ENCODE measurements around the gene CSNK1G1. TPM values are rescaled to one million over a fixed set of nuclear protein-coding genes. Genes with fewer than 3 reads are reported as not detected.

Gene CSNK1G1
- total RNA-seq, 5 donors from 2014 or later (not counting 1 experiment from before 2014, with no cell fraction given), result 22.3 to 25.6 (median 23.6) TPM

DNA sequence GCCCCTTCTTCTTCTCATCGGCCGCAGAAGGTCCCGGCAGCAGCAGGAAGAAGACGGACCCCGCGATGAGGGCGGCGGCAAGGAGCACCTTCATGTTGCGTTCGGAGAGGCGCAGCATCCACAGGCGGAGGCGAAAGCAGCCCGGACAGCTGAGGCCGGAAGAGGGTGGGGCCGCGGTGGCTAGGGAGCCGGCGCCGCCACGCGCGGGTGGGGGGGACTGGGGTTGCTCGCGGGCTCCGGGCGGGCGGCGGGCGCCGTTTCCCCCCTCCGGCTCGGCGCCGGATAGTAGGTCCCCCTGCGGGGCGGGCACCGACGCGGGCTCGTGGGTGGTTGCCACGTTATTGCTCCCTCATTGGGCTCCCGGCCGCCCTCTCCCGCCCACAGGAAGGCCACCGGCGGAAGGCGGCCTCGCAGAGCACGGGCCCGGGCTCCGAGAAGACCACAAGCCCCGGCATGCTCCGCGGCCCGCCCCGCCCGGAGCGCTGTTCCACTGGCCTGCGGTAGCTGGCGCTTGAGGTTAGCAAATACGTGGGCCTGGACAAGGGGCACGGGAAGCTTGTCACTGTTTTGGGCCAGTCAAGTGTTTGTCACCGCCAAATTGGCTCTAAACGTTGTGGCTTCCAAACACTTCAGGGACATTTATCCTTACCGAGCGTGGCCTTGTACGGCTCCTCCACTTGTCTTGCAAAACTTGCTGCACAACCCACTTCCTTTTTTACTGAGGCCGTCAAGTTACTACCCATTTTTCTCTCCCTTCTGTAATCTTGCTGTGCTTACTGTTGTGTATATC is 192.9 kb downstream of the CSNK1G1 start, which contains the start of gene PPIB:
TSS of gene PPIB (minus strand) at position 154 of the 790 bp plus-strand sequence. CDS start at position 118, 36 bp downstream.
- Histone ChIP-seq H3K36me3 (ENCODE audit: control insufficient read depth in 2 of 2, extremely low read depth in 1 of 2, insufficient read depth in 1 of 2, low read length in 1 of 2) (peaks cover 8 to 31% of the 10 kb centered on the region in 2 donors), H3K9me3 (no peaks in the 10 kb centered on the region), H3K27ac (ENCODE audit: low read length) (peak within 1 kb of the TSS; percentile 84), H3K4me3 (ENCODE audit: control insufficient read depth in 1 of 2, extremely low read depth in 1 of 2, low read length in 1 of 2) (peak within 1 kb of the TSS; percentile 85 to 97), H3K4me1 (ENCODE audit: control insufficient read depth in 1 of 2, extremely low read depth in 1 of 2, insufficient read depth in 2 of 2, low read length in 2 of 2) (peaks cover 13 to 57% of the 10 kb centered on the region in 2 experiments), H3K27me3 (replicated peaks in 1 of 2; ENCODE audit: control insufficient read depth in 2 of 2, extremely low read depth in 1 of 2, insufficient read depth in 2 of 2, low read length in 1 of 2) (no peaks in the 10 kb centered on the region)
- peaks cover 43 to 56% (median 46%) of the 10 kb centered on the region in 3 donors for H3K4me1 Mint-ChIP-seq
- peak within 1 kb of the TSS; percentile 92 to 95 for H3K27ac Mint-ChIP-seq
- peak; percentile 94 to 95 (median 94) for ATAC-seq (replicated peaks in 1 of 4)
- WGBS (ENCODE audit: insufficient coverage), result under 1% methylated on average over 64 of the region's 69 CpGs
- DNase-seq, result peak; percentile 89 to 98 (median 95)
- peaks cover 25% of the 10 kb centered on the region for H3K36me3 Mint-ChIP-seq
- no peaks in the 10 kb centered on the region for H3K9me3 Mint-ChIP-seq
- H3K4me3 Mint-ChIP-seq, result peak within 1 kb of the TSS; percentile 83 to 87 (median 86)
- ChIA-PET CTCF (interaction anchor here (0.5 to 1.2 kb wide), 4 partner anchors 10 to 602 kb away, joined by 3 to 5 read pairs (median 4); partner anchors contain the start of gene CIAO2A (in 1 of the 2)), POLR2A (interaction anchor here (0.6 kb wide), 2 partner anchors 340 to 971 kb away, joined by 3 to 4 read pairs; no protein-coding TSS in a partner anchor)
- H3K27me3 Mint-ChIP-seq, result no peaks in the 10 kb centered on the region

DNA sequence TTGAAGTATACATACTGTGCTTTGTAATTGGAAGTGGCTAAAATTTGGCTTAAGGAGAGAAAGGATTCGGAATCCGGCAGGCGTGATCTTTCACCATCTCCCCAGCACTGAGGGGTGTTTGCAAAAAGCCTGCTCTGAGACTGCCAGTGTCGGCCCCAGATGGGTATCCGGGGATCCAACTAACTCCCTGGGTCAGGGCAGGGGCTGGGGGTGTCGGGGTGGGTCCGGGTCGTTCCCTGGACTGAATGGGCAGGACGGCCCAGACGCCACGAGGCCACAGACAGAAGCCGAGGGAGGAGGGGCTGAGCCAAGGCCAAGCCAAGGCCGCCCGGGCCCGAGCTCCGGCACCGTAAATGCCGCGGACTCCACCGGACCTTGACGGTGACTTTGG is 193.5 kb downstream of the CSNK1G1 start:
- H3K4me3 Mint-ChIP-seq, result peak overlapping the region; percentile 83 to 87 (median 86)
- Histone ChIP-seq H3K9me3 (no peaks in the 10 kb centered on the region), H3K27ac (ENCODE audit: low read length) (peak overlapping the region; percentile 74), H3K27me3 (replicated peaks in 1 of 2; ENCODE audit: control insufficient read depth in 2 of 2, extremely low read depth in 1 of 2, insufficient read depth in 2 of 2, low read length in 1 of 2) (no peaks in the 10 kb centered on the region), H3K4me1 (ENCODE audit: control insufficient read depth in 1 of 2, extremely low read depth in 1 of 2, insufficient read depth in 2 of 2, low read length in 2 of 2) (peaks cover 13 to 58% of the 10 kb centered on the region in 2 experiments), H3K36me3 (ENCODE audit: control insufficient read depth in 2 of 2, extremely low read depth in 1 of 2, insufficient read depth in 1 of 2, low read length in 1 of 2) (peaks cover 8 to 37% of the 10 kb centered on the region in 2 donors), H3K4me3 (ENCODE audit: control insufficient read depth in 1 of 2, extremely low read depth in 1 of 2, low read length in 1 of 2) (peak overlapping the region; percentile 85 to 97)
- ChIA-PET POLR2A (interaction anchor here (0.6 kb wide), 2 partner anchors 341 to 970 kb away, joined by 3 to 4 read pairs; no protein-coding TSS in a partner anchor), CTCF (interaction anchor here in 1 of 2 donors (1.1 to 1.2 kb wide), 2 partner anchors 9 to 69 kb away, joined by 4 to 5 read pairs; partner anchors contain the start of gene CIAO2A)
- peak overlapping the region; percentile 84 to 89 for H3K27ac Mint-ChIP-seq
- WGBS (ENCODE audit: insufficient coverage), result 0% methylated on average over 18 of the region's 21 CpGs
- peak; percentile 2 to 5 (median 3) for ATAC-seq (replicated peaks in 1 of 4)
- DNase-seq, result peak in 1 of 35 experiments; percentile 14
- H3K36me3 Mint-ChIP-seq, result peaks cover 30% of the 10 kb centered on the region
- H3K27me3 Mint-ChIP-seq, result no peaks in the 10 kb centered on the region
- H3K4me1 Mint-ChIP-seq, result peaks cover 46 to 59% (median 50%) of the 10 kb centered on the region in 3 donors
- no peaks in the 10 kb centered on the region for H3K9me3 Mint-ChIP-seq

GRCh38 chr15:64161688-64162477 is 194.1 kb downstream of the CSNK1G1 start:
- ChIA-PET CTCF (interaction anchor here in 1 of 2 donors (1.1 kb wide), 1 partner anchor 9 kb away, joined by 4 read pairs; no protein-coding TSS in a partner anchor), POLR2A (interaction anchor here in 1 of 2 donors (0.7 kb wide), 1 partner anchor 137 kb away, joined by 7 read pairs; no protein-coding TSS in a partner anchor)
- DNase-seq (no peak), ATAC-seq (replicated peaks in 1 of 4) (no peak)
- Mint-ChIP-seq H3K36me3 (peaks cover 35% of the 10 kb centered on the region), H3K9me3 (no peaks in the 10 kb centered on the region), H3K4me3 (peak overlapping the region; percentile 83 to 87 (median 86)), H3K4me1 (peaks cover 46 to 59% (median 50%) of the 10 kb centered on the region in 3 donors), H3K27me3 (no peaks in the 10 kb centered on the region), H3K27ac (peak overlapping the region; percentile 84 to 89)
- WGBS (ENCODE audit: insufficient coverage), result 45% methylated on average over 6 of the region's 12 CpGs
- peaks cover 13 to 43% of the 10 kb centered on the region in 2 donors for H3K36me3 ChIP-seq (ENCODE audit: control insufficient read depth in 2 of 2, extremely low read depth in 1 of 2, insufficient read depth in 1 of 2, low read length in 1 of 2)
- H3K27ac ChIP-seq (ENCODE audit: low read length), result peak overlapping the region; percentile 74
- H3K9me3 ChIP-seq, result no peaks in the 10 kb centered on the region
- peak overlapping the region; percentile 85 to 97 for H3K4me3 ChIP-seq (ENCODE audit: control insufficient read depth in 1 of 2, extremely low read depth in 1 of 2, low read length in 1 of 2)
- no peaks in the 10 kb centered on the region for H3K27me3 ChIP-seq (replicated peaks in 1 of 2; ENCODE audit: control insufficient read depth in 2 of 2, extremely low read depth in 1 of 2, insufficient read depth in 2 of 2, low read length in 1 of 2)
- peaks cover 13 to 58% of the 10 kb centered on the region in 2 experiments for H3K4me1 ChIP-seq (ENCODE audit: control insufficient read depth in 1 of 2, extremely low read depth in 1 of 2, insufficient read depth in 2 of 2, low read length in 2 of 2)

DNA sequence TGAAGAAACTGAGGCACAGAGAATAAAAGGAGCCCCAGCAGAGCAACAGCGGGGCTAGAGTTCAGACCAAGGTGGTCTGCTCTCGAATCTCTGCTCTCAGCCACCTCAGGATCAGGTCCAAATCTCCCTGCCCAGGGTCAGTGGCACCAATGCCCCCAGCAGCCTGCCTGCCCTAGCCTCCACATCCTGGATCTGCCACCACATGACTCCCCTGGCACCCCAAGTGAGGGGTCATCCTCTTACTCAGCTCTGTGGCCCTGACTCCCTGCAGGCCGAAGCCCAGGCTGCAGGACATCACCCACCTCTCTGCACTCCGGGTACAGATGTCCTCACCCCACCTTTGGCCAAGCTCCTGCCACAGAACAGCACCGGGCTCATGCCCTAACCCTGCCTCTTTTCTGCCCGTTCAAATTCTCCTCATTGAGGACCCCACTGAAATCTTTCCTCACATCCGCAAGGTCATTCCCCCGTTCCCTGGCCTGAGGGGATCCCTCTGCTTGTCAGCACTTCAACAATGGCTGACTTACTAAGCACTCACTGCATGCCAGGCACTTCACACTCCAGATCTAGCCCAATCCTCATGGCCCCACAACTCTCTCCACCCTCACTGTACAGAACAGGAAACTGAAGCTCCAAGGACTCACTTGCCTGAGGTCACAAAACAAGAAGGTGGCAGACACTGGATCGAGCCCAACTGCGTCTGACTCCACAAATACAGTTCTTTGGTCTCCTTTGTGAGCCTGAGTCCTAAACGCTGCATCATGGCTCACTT is 197.4 kb downstream of the CSNK1G1 start:
- H3K4me1 Mint-ChIP-seq, result peaks cover 38 to 46% (median 41%) of the 10 kb centered on the region in 3 donors
- ChIA-PET POLR2A (no interaction called here), CTCF (no interaction called here)
- H3K4me1 ChIP-seq (ENCODE audit: control insufficient read depth in 1 of 2, extremely low read depth in 1 of 2, insufficient read depth in 2 of 2, low read length in 2 of 2), result peaks cover 8 to 54% of the 10 kb centered on the region in 2 experiments
- peaks cover 24 to 69% of the 10 kb centered on the region in 2 donors for H3K36me3 ChIP-seq (ENCODE audit: control insufficient read depth in 2 of 2, extremely low read depth in 1 of 2, insufficient read depth in 1 of 2, low read length in 1 of 2)
- H3K27ac Mint-ChIP-seq, result peak overlapping the region; percentile 34 to 75
- no peak overlapping the region for H3K4me3 ChIP-seq (ENCODE audit: control insufficient read depth in 1 of 2, extremely low read depth in 1 of 2, low read length in 1 of 2)
- H3K27me3 ChIP-seq (replicated peaks in 1 of 2; ENCODE audit: control insufficient read depth in 2 of 2, extremely low read depth in 1 of 2, insufficient read depth in 2 of 2, low read length in 1 of 2), result no peaks in the 10 kb centered on the region
- H3K9me3 Mint-ChIP-seq, result no peaks in the 10 kb centered on the region
- H3K27ac ChIP-seq (ENCODE audit: low read length), result no peak overlapping the region
- peaks cover 0 to 1% of the 10 kb centered on the region in 2 donors for H3K27me3 Mint-ChIP-seq
- DNase-seq (no peak), ATAC-seq (replicated peaks in 1 of 4) (no peak)
- no peaks in the 10 kb centered on the region for H3K9me3 ChIP-seq
- WGBS (ENCODE audit: insufficient coverage), result 97% methylated on average over 8 of the region's 11 CpGs
- H3K4me3 Mint-ChIP-seq, result no peak overlapping the region
- H3K36me3 Mint-ChIP-seq, result peaks cover 45% of the 10 kb centered on the region

DNA sequence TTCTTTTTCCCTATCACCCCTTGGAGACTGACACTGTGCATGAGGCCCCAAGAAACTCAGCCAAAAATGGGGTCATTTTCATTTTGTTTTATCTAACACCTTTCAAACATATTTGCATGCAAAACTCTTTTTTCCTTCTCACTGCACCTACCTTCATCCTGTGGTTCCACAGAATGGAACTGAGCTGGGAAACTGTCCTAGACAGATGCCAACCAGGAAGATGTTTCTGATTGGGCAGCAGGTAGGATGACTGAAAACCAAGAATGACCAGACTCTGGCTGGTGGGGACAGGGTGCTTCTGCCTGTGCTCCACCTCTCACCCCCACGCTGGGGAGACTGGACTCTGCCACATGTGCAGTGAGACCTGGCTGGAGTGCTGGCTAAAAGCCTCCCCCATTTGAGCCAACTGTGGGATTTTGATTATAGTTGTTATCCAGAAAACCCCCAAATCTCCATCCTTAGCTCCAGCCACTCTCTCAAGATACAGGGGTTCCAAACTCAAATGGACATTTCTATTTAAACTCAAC is 198.3 kb downstream of the CSNK1G1 start:
- Histone ChIP-seq H3K27ac (ENCODE audit: low read length) (no peak overlapping the region), H3K9me3 (no peaks in the 10 kb centered on the region), H3K27me3 (replicated peaks in 1 of 2; ENCODE audit: control insufficient read depth in 2 of 2, extremely low read depth in 1 of 2, insufficient read depth in 2 of 2, low read length in 1 of 2) (peaks cover 0 to 9% of the 10 kb centered on the region in 2 experiments), H3K4me1 (ENCODE audit: control insufficient read depth in 1 of 2, extremely low read depth in 1 of 2, insufficient read depth in 2 of 2, low read length in 2 of 2) (peaks cover 10 to 60% of the 10 kb centered on the region in 2 experiments), H3K4me3 (ENCODE audit: control insufficient read depth in 1 of 2, extremely low read depth in 1 of 2, low read length in 1 of 2) (no peak overlapping the region), H3K36me3 (ENCODE audit: control insufficient read depth in 2 of 2, extremely low read depth in 1 of 2, insufficient read depth in 1 of 2, low read length in 1 of 2) (peaks cover 24 to 69% of the 10 kb centered on the region in 2 donors)
- H3K4me1 Mint-ChIP-seq, result peaks cover 43 to 50% (median 45%) of the 10 kb centered on the region in 3 donors
- peaks cover 4 to 7% of the 10 kb centered on the region in 2 donors for H3K27me3 Mint-ChIP-seq
- H3K9me3 Mint-ChIP-seq, result no peaks in the 10 kb centered on the region
- ATAC-seq (replicated peaks in 1 of 4), result no peak
- ChIA-PET CTCF (interaction anchor here (0.6 to 0.7 kb wide), 2 partner anchors 40 to 674 kb away, joined by 3 to 4 read pairs; no protein-coding TSS in a partner anchor), POLR2A (no interaction called here)
- no peak overlapping the region for H3K27ac Mint-ChIP-seq
- WGBS (ENCODE audit: insufficient coverage), result no CpG with 5 or more reads among the region's 1 CpG
- H3K4me3 Mint-ChIP-seq, result no peak overlapping the region
- peaks cover 45% of the 10 kb centered on the region for H3K36me3 Mint-ChIP-seq
- no peak for DNase-seq
